ENCODE data around the gene VEGFB. TPM values are rescaled to one million over a fixed set of nuclear protein-coding genes. Genes with fewer than 3 reads are reported as not detected.

VEGFB gene
- total and polyA plus RNA-seq, 2 donors (not counting 3 experiments of a cell fraction or from before 2014, with no cell fraction given), result 19.3 to 98.1 TPM

DNA sequence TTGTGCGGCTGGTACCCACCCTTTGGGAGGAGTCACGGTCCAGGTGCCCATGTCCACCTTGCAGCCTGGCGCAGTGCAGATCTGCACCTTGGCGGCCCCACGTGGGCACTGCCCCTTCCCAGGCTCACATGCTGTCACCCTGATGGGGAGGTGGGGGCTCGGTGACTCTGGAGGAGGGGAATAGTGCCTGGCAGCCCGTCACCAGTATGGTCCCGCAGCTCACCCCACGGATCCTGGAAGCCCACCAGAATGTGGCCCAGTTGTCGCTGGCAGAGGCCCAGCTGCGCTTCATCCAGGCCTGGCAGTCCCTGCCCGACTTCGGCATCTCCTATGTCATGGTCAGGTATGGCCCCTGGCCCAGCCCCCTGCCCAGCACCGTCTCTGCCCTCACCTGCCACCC is 13.6 kb upstream of the VEGFB start:
- Histone ChIP-seq H3K9ac (replicated peaks; ENCODE audit: extremely low read depth, insufficient read depth, low read length) (no peak overlapping the region), H3K27ac (ENCODE audit: insufficient read depth, low read depth, low read length) (no peak overlapping the region), H3K79me2 (ENCODE audit: control insufficient read depth, insufficient read depth, low read length) (no peaks in the 10 kb centered on the region), H4K20me1 (replicated peaks; ENCODE audit: control insufficient read depth, extremely low read depth, insufficient read depth, low read length) (no peaks in the 10 kb centered on the region), H3K4me2 (ENCODE audit: insufficient read depth, low read length) (no peak overlapping the region), H3K4me1 (ENCODE audit: control insufficient read depth, extremely low read depth, insufficient read depth, low read length) (peaks cover 5% of the 10 kb centered on the region), H3K27me3 (ENCODE audit: control insufficient read depth in 2 of 2, insufficient read depth in 2 of 2, low read length in 2 of 2) (no peaks in the 10 kb centered on the region), H2AFZ (ENCODE audit: low read depth, low read length) (no peak overlapping the region), H3K36me3 (ENCODE audit: control insufficient read depth in 2 of 2, extremely low read depth in 1 of 2, insufficient read depth in 2 of 2, low read length in 2 of 2) (peaks cover 0 to 6% of the 10 kb centered on the region in 2 experiments), H3K4me3 (replicated peaks in 1 of 3; ENCODE audit: insufficient read depth in 1 of 3, low read depth in 1 of 3, low read length in 3 of 3) (no peak overlapping the region), H3K9me1 (replicated peaks; ENCODE audit: control insufficient read depth, extremely low read depth, insufficient read depth, low read length) (no peaks in the 10 kb centered on the region), H3K9me3 (replicated peaks; ENCODE audit: control insufficient read depth, insufficient read depth, low read length) (no peaks in the 10 kb centered on the region)
- intact Hi-C loops (cut with micrococcal nuclease) (no loop called here), dilution Hi-C loops (cut with MboI; ENCODE audit: extremely low pct_ligation_motif_present, low sequenced_read_pairs) (no loop called here)
- DNase-seq (ENCODE audit: low read depth, low spot score), result no peak
- TF ChIP-seq GATA2 (IDR thresholded peaks at IDR 0.05; ENCODE audit: insufficient read depth, insufficient read length, low read depth, low read length) (no peak), EZH2 (IDR thresholded peaks at IDR 0.05; ENCODE audit: borderline replicate concordance, low read depth, low read length, severe bottlenecking) (no peak), MYC (IDR thresholded peaks at IDR 0.05; ENCODE audit: low read depth, low read length) (no peak), POLR2AphosphoS5 (IDR thresholded peaks at IDR 0.05; ENCODE audit: insufficient read depth, low read depth, low read length) (no peak), POLR2A (IDR thresholded peaks at IDR 0.05; ENCODE audit: low read depth, low read length) (no peak), JUN (IDR thresholded peaks at IDR 0.05; ENCODE audit: borderline replicate concordance, insufficient read depth, insufficient read length, low read depth) (no peak), FOS (IDR thresholded peaks at IDR 0.05; ENCODE audit: borderline replicate concordance, insufficient read depth, low read length) (no peak)
- TF ChIP-seq, protein P1, sequence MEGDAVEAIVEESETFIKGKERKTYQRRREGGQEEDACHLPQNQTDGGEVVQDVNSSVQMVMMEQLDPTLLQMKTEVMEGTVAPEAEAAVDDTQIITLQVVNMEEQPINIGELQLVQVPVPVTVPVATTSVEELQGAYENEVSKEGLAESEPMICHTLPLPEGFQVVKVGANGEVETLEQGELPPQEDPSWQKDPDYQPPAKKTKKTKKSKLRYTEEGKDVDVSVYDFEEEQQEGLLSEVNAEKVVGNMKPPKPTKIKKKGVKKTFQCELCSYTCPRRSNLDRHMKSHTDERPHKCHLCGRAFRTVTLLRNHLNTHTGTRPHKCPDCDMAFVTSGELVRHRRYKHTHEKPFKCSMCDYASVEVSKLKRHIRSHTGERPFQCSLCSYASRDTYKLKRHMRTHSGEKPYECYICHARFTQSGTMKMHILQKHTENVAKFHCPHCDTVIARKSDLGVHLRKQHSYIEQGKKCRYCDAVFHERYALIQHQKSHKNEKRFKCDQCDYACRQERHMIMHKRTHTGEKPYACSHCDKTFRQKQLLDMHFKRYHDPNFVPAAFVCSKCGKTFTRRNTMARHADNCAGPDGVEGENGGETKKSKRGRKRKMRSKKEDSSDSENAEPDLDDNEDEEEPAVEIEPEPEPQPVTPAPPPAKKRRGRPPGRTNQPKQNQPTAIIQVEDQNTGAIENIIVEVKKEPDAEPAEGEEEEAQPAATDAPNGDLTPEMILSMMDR (IDR thresholded peaks at IDR 0.05; ENCODE audit: extremely low read depth in 1 of 2, insufficient read depth in 1 of 2, low read depth in 1 of 2, low read length in 2 of 2), result no peak
- TF ChIP-seq, protein P2, sequence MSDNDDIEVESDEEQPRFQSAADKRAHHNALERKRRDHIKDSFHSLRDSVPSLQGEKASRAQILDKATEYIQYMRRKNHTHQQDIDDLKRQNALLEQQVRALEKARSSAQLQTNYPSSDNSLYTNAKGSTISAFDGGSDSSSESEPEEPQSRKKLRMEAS (IDR thresholded peaks at IDR 0.05; ENCODE audit: insufficient read depth, insufficient read length), result no peak
- no TSS peak for BruUV-seq (replicated peaks)
- ChIA-PET POLR2A (no interaction called here), CTCF (interaction anchor here (1.4 kb wide), 1 partner anchor 35 kb away, joined by 3 read pairs; the partner anchor contains the start of gene STIP1)
- FAIRE-seq, result no peak
